RWPE1 (cell line): ENCODE measurements around the gene SAMD11.

Experiments
- CTCF ChIA-PET: fragments of 350-600 bp; sonication (Branson Sonifier 250); formaldehyde crosslinking; extraction: SDS; loops from one replicate; lab custom pipeline; 2021; lab: Yijun Ruan, JAX
- POLR2A ChIA-PET: fragments of 400-600 bp; formaldehyde crosslinking; extraction: SDS; loops from one replicate; lab custom pipeline; 2020; ENCODE audit warnings: antibody characterized with exemption; ENCODE audit not compliant: low non-redundant PET; lab: Yijun Ruan, JAX
- DNase-seq: peaks from one replicate; pipeline ENCODE4 v3.0.0; 2012; ENCODE audit warnings: low spot score
- H3K27ac ChIP-seq: fragments of 450-650 bp; 2 replicates; pipeline ENCODE4 v1.5.1; 2017
- CTCF ChIP-seq: fragments of 450-650 bp; conservative IDR thresholded peaks from 2 replicates; pipeline ENCODE4 v1.5.1; 2017; ENCODE audit warnings: low read depth, mild to moderate bottlenecking

Gene SAMD11

DNA sequence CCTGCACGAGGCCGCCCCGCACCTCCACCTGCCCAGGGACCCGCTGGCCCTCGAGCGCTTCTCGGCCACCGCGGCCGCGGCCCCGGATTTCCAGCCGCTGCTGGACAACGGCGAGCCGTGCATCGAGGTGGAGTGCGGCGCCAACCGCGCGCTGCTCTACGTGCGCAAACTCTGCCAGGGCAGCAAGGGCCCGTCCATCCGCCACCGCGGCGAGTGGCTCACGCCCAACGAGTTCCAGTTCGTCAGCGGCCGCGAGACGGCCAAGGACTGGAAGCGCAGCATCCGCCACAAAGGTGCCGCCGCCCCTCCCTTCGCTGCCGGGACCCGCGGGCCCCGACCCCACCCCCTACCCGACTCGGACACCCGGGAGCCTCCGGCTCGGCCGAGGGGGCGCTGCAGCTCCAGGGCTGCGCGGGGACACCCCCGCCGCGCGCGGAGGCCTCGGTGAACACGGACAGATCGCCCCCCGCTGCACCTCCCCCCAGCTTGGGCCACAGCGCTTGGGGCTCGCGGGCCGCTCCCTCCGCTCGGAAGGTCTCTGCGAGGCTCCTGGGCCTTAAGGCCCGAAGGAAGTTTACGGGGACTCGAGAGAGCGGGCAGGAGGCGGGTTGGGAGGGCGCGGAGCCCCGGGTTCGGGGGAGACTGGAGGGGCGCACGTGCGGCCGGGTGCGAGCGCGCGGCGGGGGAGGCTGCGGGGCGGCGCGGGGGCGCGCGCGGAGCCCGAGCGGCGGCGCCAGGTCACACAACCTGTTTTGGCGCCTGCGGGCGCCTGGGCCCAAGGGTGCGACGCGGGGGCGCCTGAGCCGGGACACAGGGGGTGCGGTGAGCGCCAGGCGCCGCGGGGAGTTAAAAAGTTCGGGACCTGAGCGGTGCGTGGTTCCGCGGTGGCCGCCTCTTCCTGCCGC, 1.2 kb downstream of the SAMD11 start:
- H3K27ac ChIP-seq, result no peak overlapping the region
- TF ChIP-seq CTCF, result no peak
- DNase-seq, result no peak
- CTCF ChIA-PET, result no interaction called here
- POLR2A ChIA-PET, result no interaction called here

DNA sequence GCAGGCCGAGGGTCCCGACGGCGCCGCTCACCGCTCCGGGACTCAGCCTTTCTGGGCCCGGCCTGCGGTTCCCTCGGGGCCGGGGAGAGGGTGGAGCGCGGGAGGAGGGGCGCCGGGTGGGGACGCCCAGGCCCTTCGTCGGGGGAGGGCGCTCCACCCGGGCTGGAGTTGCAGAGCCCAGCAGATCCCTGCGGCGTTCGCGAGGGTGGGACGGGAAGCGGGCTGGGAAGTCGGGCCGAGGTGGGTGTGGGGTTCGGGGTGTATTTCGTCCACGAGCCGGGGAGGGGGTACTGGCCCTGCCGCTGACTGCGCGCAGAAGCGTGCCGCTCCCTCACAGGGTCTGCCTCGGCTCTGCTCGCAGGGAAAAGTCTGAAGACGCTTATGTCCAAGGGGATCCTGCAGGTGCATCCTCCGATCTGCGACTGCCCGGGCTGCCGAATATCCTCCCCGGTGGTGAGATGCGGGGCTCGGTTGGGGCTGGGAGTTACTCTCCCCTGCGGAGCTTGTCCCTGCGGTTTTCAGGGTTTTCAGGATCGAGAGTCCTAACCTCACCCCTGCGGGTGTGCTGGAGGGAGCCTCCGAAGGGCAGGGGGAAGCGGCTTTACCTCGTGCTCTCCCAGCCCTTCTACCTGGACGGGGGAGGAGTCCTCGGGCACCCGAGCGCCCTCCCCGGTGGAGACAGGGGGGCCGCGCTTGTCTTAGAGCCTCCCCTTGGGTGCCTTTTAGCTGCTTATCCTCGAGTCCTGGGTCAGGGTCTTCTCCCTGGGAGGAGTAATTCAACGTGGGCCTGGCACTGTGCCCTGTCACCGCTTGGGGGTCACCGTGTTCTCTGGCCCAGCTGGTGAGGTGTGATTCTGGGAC, 2.1 kb downstream of the SAMD11 start:
- ChIA-PET POLR2A (no interaction called here), CTCF (interaction anchor here (0.6 to 1.2 kb wide), 3 partner anchors 12 to 62 kb away, joined by 3 to 7 read pairs (median 5); no protein-coding TSS in a partner anchor)
- DNase-seq, result no peak
- no peak overlapping the region for H3K27ac ChIP-seq
- no peak for TF ChIP-seq CTCF

GRCh38 chr1:927234-927633, 3.5 kb downstream of the SAMD11 start:
- ChIA-PET POLR2A (no interaction called here), CTCF (no interaction called here)
- H3K27ac ChIP-seq, result no peak overlapping the region
- no peak for DNase-seq
- TF ChIP-seq CTCF, result no peak

DNA sequence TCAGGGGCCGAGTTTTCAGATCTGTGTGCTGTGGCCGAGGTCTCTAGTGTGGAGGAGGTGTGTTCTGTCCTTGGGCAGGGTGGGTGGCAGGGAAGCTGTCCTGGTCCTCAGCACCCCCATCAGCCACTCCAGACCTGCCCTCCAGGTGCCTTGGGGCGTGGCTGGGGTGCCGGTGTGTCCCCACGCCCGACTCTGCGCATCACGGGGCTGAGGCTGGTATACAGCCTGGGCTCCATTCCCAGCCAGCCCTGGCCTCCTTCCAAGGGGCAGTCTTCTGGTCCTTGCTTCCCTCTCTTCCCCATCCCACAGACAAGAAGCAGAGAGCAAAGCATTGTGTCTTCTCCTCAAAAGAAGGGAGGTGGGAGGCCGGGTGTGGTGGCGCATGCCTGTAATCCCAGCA, 4.0 kb downstream of the SAMD11 start:
- no peak for TF ChIP-seq CTCF
- ChIA-PET POLR2A (no interaction called here), CTCF (interaction anchor here (1.9 kb wide), 1 partner anchor 10 kb away, joined by 8 read pairs; no protein-coding TSS in a partner anchor)
- no peak overlapping the region for H3K27ac ChIP-seq
- DNase-seq, result no peak

DNA sequence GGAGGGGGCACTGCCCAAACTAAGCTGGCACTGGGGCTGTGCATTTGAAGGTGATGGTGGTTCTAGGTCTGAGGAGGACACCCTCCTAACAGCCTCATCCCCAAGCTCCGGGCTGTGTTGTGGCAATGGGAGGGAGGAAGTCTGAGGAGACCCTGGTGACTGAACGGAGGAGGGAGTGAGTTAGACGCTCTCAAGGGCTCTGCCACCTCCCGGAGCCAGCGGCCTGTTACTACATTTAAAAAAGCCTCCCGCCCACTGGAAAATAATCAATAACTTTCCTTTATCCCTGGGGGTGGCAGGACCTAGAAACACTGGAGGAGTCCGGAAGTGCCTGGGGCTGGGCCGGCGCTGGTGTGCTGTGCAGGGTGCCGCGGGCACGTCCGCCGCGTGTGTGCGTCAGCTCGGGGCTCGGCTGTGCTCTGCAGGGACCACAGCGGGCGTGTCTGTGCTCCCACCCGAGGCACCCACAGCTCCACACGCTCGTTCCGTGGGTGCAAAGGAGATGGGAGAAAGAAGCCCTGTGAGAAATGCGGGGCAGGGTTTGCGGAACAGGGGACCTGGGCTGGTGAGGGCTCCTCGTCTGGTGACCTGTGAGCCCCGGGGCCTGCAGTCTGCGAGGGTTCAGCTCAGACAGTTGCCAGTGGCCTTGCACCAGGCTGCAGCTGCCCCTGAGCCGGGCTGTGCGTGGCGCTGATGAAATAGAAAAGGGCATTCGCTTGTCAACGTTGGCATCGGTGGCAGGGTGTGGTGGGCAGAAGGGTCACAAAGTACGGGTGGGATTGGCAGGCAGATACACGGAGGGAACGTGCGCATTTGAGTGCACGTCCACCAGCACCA, 5.3 kb downstream of the SAMD11 start:
- CTCF ChIA-PET, result interaction anchor here (0.5 to 1.9 kb wide), 3 partner anchors 9 to 308 kb away, joined by 3 to 8 read pairs (median 3); no protein-coding TSS in a partner anchor
- POLR2A ChIA-PET, result no interaction called here
- H3K27ac ChIP-seq, result no peak overlapping the region
- TF ChIP-seq CTCF, result no peak
- DNase-seq, result no peak
